ENCODE measurements around the gene NXN.

NXN gene

DNA sequence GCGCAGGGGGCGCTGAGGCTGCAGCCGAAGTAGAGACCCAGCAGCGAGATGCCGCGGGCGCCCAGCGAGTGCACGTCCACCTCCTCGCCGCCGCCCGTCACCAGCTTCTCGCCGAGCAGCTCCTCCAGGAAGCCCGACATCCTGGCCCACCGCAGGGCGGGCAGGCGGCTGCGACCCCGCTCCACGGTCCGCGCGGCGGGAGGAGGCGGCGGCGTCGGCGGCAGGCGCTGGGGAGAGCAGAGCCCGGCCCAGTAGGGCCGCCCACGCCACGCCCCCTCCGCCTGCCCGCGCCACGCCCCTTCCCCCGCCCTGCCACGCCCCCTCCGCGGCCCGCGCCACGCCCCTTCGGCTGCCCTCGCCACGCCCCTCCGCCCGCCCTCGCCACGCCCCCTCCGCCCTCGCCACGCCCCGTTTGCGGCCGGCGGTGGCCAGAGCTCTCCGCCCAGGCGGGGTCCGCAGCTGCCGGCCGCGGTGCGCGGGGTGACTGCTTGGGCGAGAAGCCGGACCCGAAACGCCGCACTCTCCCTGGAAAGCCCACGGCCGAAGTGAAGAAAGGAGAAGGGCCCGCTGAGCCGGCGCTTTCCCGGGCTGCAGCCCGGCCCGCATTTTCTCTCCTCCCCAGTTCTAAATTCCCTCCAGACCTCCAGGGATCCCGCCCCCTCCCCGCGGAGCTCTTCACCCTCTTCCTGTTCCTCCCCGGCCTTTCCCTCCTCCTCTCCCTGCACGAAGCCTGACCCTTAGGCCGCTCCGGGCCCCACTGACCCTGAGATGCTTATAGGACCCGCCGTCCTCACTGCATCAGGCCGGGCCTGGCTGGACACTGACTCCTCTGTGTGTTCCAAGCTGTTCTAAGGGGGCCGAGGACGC lies at the start of gene NXN:
NXN (minus strand) TSS at position 238 of the 867 bp plus-strand sequence.
- TF ChIP-seq, protein P1, sequence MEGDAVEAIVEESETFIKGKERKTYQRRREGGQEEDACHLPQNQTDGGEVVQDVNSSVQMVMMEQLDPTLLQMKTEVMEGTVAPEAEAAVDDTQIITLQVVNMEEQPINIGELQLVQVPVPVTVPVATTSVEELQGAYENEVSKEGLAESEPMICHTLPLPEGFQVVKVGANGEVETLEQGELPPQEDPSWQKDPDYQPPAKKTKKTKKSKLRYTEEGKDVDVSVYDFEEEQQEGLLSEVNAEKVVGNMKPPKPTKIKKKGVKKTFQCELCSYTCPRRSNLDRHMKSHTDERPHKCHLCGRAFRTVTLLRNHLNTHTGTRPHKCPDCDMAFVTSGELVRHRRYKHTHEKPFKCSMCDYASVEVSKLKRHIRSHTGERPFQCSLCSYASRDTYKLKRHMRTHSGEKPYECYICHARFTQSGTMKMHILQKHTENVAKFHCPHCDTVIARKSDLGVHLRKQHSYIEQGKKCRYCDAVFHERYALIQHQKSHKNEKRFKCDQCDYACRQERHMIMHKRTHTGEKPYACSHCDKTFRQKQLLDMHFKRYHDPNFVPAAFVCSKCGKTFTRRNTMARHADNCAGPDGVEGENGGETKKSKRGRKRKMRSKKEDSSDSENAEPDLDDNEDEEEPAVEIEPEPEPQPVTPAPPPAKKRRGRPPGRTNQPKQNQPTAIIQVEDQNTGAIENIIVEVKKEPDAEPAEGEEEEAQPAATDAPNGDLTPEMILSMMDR (IDR thresholded peaks at IDR 0.05; ENCODE audit: insufficient read depth, low read length, poor library complexity, severe bottlenecking), result no peak
- H3K27me3 ChIP-seq (replicated peaks; ENCODE audit: control insufficient read depth, insufficient read depth, low read length), result peaks cover 3% of the 10 kb centered on the region
- DNase-seq (ENCODE audit: extremely low read depth, insufficient read length), result peak; percentile 73
- H3K4me3 ChIP-seq (replicated peaks; ENCODE audit: low read depth, low read length), result peak within 1 kb of the TSS; percentile 56
- H3K36me3 ChIP-seq (ENCODE audit: control insufficient read depth, insufficient read depth, low read length), result no peaks in the 10 kb centered on the region

- DNase-seq (ENCODE audit: extremely low read depth, insufficient read length), result no peak
- Histone ChIP-seq H3K36me3 (ENCODE audit: control insufficient read depth, insufficient read depth, low read length) (peaks cover 2% of the 10 kb centered on the region), H3K4me3 (replicated peaks; ENCODE audit: low read depth, low read length) (no peak overlapping the region), H3K27me3 (replicated peaks; ENCODE audit: control insufficient read depth, insufficient read depth, low read length) (no peaks in the 10 kb centered on the region)
- TF ChIP-seq, protein P1 (IDR thresholded peaks at IDR 0.05; ENCODE audit: insufficient read depth, low read length, poor library complexity, severe bottlenecking), result no peak
Measured at GRCh38 chr17:1027044-1027443, 47.5 kb upstream of the NXN start.

- Histone ChIP-seq H3K27me3 (replicated peaks; ENCODE audit: control insufficient read depth, insufficient read depth, low read length) (no peaks in the 10 kb centered on the region), H3K4me3 (replicated peaks; ENCODE audit: low read depth, low read length) (no peak overlapping the region), H3K36me3 (ENCODE audit: control insufficient read depth, insufficient read depth, low read length) (peaks cover 2% of the 10 kb centered on the region)
- no peak for DNase-seq (ENCODE audit: extremely low read depth, insufficient read length)
- TF ChIP-seq, protein P1 (IDR thresholded peaks at IDR 0.05; ENCODE audit: insufficient read depth, low read length, poor library complexity, severe bottlenecking), result no peak
Measured at GRCh38 chr17:1026599-1026975, 47.0 kb upstream of the NXN start.

- H3K36me3 ChIP-seq (ENCODE audit: control insufficient read depth, insufficient read depth, low read length), result peaks cover 2% of the 10 kb centered on the region
- no peak overlapping the region for H3K4me3 ChIP-seq (replicated peaks; ENCODE audit: low read depth, low read length)
- TF ChIP-seq, protein P1 (IDR thresholded peaks at IDR 0.05; ENCODE audit: insufficient read depth, low read length, poor library complexity, severe bottlenecking), result no peak
- no peaks in the 10 kb centered on the region for H3K27me3 ChIP-seq (replicated peaks; ENCODE audit: control insufficient read depth, insufficient read depth, low read length)
- no peak for DNase-seq (ENCODE audit: extremely low read depth, insufficient read length)
Measured at GRCh38 chr17:1025733-1026598, 46.4 kb upstream of the NXN start.

DNA sequence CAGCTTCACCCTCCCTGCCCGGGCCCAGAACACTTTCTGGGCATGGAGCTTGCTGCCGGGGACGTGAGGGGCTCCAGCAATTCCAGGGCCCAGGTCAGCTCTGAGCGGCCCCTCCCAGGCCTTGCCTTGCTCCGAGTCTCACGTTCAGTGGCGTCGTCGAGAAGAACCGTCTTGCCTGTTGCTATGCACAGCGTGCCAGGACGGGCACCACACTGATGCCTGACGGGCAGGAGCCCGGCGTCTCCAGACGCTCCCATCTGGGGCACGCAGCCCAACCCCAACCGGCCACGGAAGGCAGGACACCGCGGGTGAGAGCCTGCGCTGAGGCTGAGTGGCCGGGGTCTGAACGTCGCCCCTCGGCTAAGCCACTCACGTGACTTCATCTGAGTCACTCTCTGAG lies 44.5 kb upstream of the NXN start:
- TF ChIP-seq, protein P1 (IDR thresholded peaks at IDR 0.05; ENCODE audit: insufficient read depth, low read length, poor library complexity, severe bottlenecking), result no peak
- H3K4me3 ChIP-seq (replicated peaks; ENCODE audit: low read depth, low read length), result no peak overlapping the region
- H3K36me3 ChIP-seq (ENCODE audit: control insufficient read depth, insufficient read depth, low read length), result peaks cover 3% of the 10 kb centered on the region; the same call in 1 of the 2 replicates
- no peak for DNase-seq (ENCODE audit: extremely low read depth, insufficient read length)
- no peaks in the 10 kb centered on the region for H3K27me3 ChIP-seq (replicated peaks; ENCODE audit: control insufficient read depth, insufficient read depth, low read length)
